GM12873 (cell line): Measurements from ENCODE around the gene EDN2.

Source experiments
- CTCF ChIP-seq: IDR thresholded peaks from 2 replicates; pipeline ENCODE4 v1.5.1; 2012; ENCODE audit warnings: low read depth, mild to moderate bottlenecking, moderate library complexity, low read length, control low read depth; ENCODE audit not compliant: insufficient read depth; ENCODE audit errors: missing control alignments

EDN2 gene

GRCh38 chr1:41497056-41497440 is 12.6 kb upstream of the EDN2 start:
- no peak for TF ChIP-seq CTCF

GRCh38 chr1:41496080-41497055 is 11.9 kb upstream of the EDN2 start:
- TF ChIP-seq CTCF = no peak

GRCh38 chr1:41495210-41495948 is 10.9 kb upstream of the EDN2 start:
- TF ChIP-seq CTCF = peak; percentile 22

GRCh38 chr1:41494351-41495209 is 10.1 kb upstream of the EDN2 start:
- no peak for TF ChIP-seq CTCF

- TF ChIP-seq CTCF = no peak
Observed at GRCh38 chr1:41493626-41494350, 9.3 kb upstream of the EDN2 start.

GRCh38 chr1:41493117-41493536 is 8.6 kb upstream of the EDN2 start:
- no peak for TF ChIP-seq CTCF
